ENCODE measurements around the gene LEFTY1. TPM values are rescaled to one million over a fixed set of nuclear protein-coding genes. Genes with fewer than 3 reads are reported as not detected.
A peak's percentile ranks its signal among the peaks of the same experiment; 100 is the strongest.

The LEFTY1 gene
- total and polyA plus RNA-seq, 9 of the 15 experiments (the other 6 are each of a cell fraction or from before 2014, with no cell fraction given): 0.07 to 0.24 (median 0.17) TPM; not detected in 5

DNA sequence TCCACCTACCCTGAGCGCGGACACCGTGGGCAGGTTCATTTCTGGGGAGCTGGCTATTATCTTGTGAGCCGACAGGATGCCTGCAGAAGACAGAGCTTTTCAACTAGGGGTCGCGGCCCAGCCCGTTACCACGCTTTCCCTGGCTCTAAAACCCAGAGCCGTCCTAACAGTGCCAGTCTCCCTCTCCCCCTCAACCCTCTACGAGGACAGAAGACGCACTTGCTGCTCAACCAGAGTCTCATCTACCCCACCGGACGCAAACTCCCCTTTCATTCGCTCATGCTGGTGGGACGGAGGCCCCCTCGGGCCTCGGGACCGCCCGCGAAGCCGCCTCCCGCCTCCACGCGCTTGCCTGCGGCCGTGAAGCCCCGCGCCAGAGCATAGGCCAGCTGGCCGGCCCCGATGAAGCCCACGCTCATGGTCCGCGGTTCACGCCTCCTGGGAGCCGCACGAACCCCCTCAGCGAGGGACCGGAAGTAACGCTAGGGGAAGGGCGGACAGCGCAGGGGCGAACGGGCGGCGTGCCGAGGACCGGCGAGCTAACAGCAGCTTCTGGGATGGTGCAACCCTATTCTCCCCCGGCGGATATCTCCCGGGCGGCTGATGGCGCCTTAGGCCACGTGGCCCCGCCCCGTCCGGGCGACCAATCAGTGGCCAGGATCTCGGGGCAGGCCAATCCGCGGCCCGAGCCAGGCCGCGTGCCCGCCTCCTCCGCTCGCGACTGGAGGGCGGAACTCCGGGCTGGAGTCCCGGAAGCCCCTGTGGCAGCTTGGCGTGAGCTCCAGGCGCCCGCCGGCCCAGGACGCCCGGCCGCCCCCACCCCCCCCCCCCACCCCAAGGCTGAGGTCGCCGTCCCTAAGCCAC is 35.0 kb upstream of the LEFTY1 start, which contains the start of gene PYCR2 (continued):
- TF ChIP-seq ZNF311 (CRISPR knock-in tag; IDR thresholded peaks at IDR 0.05): no peak
- no peak for TF ChIP-seq TCF15 (CRISPR knock-in tag; IDR thresholded peaks at IDR 0.05)
- TF ChIP-seq ZNF280A (IDR thresholded peaks at IDR 0.05; ENCODE audit: low read depth, partially characterized antibody): no peak
- TF ChIP-seq, protein P1, sequence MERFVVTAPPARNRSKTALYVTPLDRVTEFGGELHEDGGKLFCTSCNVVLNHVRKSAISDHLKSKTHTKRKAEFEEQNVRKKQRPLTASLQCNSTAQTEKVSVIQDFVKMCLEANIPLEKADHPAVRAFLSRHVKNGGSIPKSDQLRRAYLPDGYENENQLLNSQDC (CRISPR knock-in tag; IDR thresholded peaks at IDR 0.05): no peak
- no peak for TF ChIP-seq NFATC3 (IDR thresholded peaks at IDR 0.05)
- no peak for TF ChIP-seq MCM2 (IDR thresholded peaks at IDR 0.05; ENCODE audit: low read depth)
- TF ChIP-seq ZBTB40 (IDR thresholded peaks at IDR 0.05): peak; percentile 93
- no peak for TF ChIP-seq ZBTB40 (CRISPR knock-in tag; IDR thresholded peaks at IDR 0.05)
- no peak for TF ChIP-seq IRF9 (tag; IDR thresholded peaks at IDR 0.05)
- no peak for TF ChIP-seq U2AF1 (optimal IDR thresholded peaks at IDR 0.05; ENCODE audit: low read depth, low read length)
- no peak; the same call in none of the 2 replicates for TF ChIP-seq ZNF263 (CRISPR knock-in tag; IDR thresholded peaks at IDR 0.05; ENCODE audit: borderline replicate concordance)
- TF ChIP-seq RBM15 (IDR thresholded peaks at IDR 0.05; ENCODE audit: insufficient read depth, low read length): no peak
- no peak for TF ChIP-seq RHOXF2B (CRISPR knock-in tag; conservative IDR thresholded peaks at IDR 0.05)
- TF ChIP-seq POU5F1 (IDR thresholded peaks at IDR 0.05; ENCODE audit: borderline replicate concordance, low read depth, low read length, partially characterized antibody): no peak
- no peak for TF ChIP-seq SRSF9 (IDR thresholded peaks at IDR 0.05; ENCODE audit: borderline replicate concordance, low read depth, low read length)

Data from K562 (cell line).